Activated CD4-positive, CD25-positive, alpha-beta regulatory T cell treated with anti-CD3 and anti-CD28 coated beads, Interleukin-2, amount 50 U/mL, for 24 hours (primary cell): ENCODE measurements around the gene LIG1.

Experiments used
- ATAC-seq, 2 donors: fragments of 150-1000 bp; cut with Tn5 transposase; one replicate each; pipeline ENCODE4 v1.10.0; 2021; ENCODE audit warnings: mild to moderate bottlenecking in 1 of 2, moderate library complexity in 1 of 2

LIG1 gene

GRCh38 chr19:48181505-48181904 is 11.4 kb upstream of the LIG1 start:
- ATAC-seq = no peak

- no peak for ATAC-seq
These were observed 6.1 kb upstream of the LIG1 start for GRCh38 chr19:48176226-48176625.

- no peak for ATAC-seq
These were observed 5.4 kb upstream of the LIG1 start for GRCh38 chr19:48175578-48175977.

- no peak for ATAC-seq
These were observed 4.4 kb upstream of the LIG1 start for GRCh38 chr19:48174445-48175030.

GRCh38 chr19:48171710-48172109 is 1.6 kb upstream of the LIG1 start:
- ATAC-seq = no peak

GRCh38 chr19:48170817-48171347 is 738 bp upstream of the LIG1 start:
- no peak for ATAC-seq

GRCh38 chr19:48169578-48169938 is 586 bp downstream of the LIG1 start:
- ATAC-seq = peak; percentile 10 to 18

- ATAC-seq = no peak
These were observed 1.5 kb downstream of the LIG1 start for GRCh38 chr19:48168689-48169088.

GRCh38 chr19:48158210-48158790 is 11.8 kb downstream of the LIG1 start:
- ATAC-seq = no peak

GRCh38 chr19:48154003-48154402 is 16.1 kb downstream of the LIG1 start:
- no peak for ATAC-seq

- peak in 1 of 2 donors; percentile 51 for ATAC-seq
These were observed 17.6 kb downstream of the LIG1 start for GRCh38 chr19:48152551-48152950.

GRCh38 chr19:48149430-48149829 is 20.7 kb downstream of the LIG1 start:
- ATAC-seq = no peak

- no peak for ATAC-seq
These were observed 21.6 kb downstream of the LIG1 start for GRCh38 chr19:48148576-48148975.

- ATAC-seq = no peak
These were observed 22.5 kb downstream of the LIG1 start for GRCh38 chr19:48147597-48148175.

GRCh38 chr19:48139053-48139452 is 31.1 kb downstream of the LIG1 start:
- no peak for ATAC-seq

GRCh38 chr19:48137411-48137810 is 32.7 kb downstream of the LIG1 start:
- no peak for ATAC-seq

GRCh38 chr19:48136547-48136946 is 33.6 kb downstream of the LIG1 start:
- ATAC-seq = no peak

GRCh38 chr19:48135411-48135810 is 34.7 kb downstream of the LIG1 start:
- no peak for ATAC-seq

- no peak for ATAC-seq
These were observed 37.0 kb downstream of the LIG1 start for GRCh38 chr19:48133094-48133493.

- no peak for ATAC-seq
These were observed 42.6 kb downstream of the LIG1 start for GRCh38 chr19:48127561-48127960.

- peak; percentile 65 to 70 for ATAC-seq
These were observed 46.1 kb downstream of the LIG1 start for GRCh38 chr19:48123907-48124651.

- ATAC-seq = no peak
These were observed 47.7 kb downstream of the LIG1 start for GRCh38 chr19:48122421-48122820.

- ATAC-seq = peak in 1 of 2 donors; percentile 25
These were observed 48.2 kb downstream of the LIG1 start for GRCh38 chr19:48121909-48122371.

GRCh38 chr19:48121066-48121465 is 49.1 kb downstream of the LIG1 start:
- no peak for ATAC-seq
